Adrenal gland (tissue), 5 donors: ENCODE data around the gene COA1.

ENCODE experiments used
- CTCF ChIP-seq, 6 experiments: fragments of 450-650 bp in 4 of 6; fragments of 200-600 bp in 2 of 6; sonication (generic) in 1 of 6; IDR thresholded peaks; 1 replicate in 5 of 6; 2 replicates in 1 of 6; pipeline versions ENCODE4 v1.5.1 to v1.8.0; 2016 to 2021; ENCODE audit warnings: antibody characterized with exemption in 6 of 6, mild to moderate bottlenecking in 2 of 6, moderate library complexity in 1 of 6
- POLR2A ChIP-seq, 2 donors: fragments of 450-650 bp; IDR thresholded peaks; one replicate each; pipeline ENCODE4 v1.6.1; 2017; ENCODE audit warnings: antibody characterized with exemption in 2 of 2, mild to moderate bottlenecking in 2 of 2, moderate library complexity in 1 of 2
- donor health status: DM: no; HTN: no; CAD: no.

- TF ChIP-seq CTCF (IDR thresholded peaks at IDR 0.05) (no peak), POLR2A (IDR thresholded peaks at IDR 0.05) (no peak)
These were observed 31.6 kb downstream of the COA1 start for GRCh38 chr7:43697690-43698089.
